H1 (cell line): ENCODE measurements around the gene R3HCC1L. TPM values are rescaled to one million over a fixed set of nuclear protein-coding genes. Genes with fewer than 3 reads are reported as not detected.

Source experiments
- CTCF ChIA-PET: fragments of 300-600 bp; sonication (Branson Sonifier 250); formaldehyde crosslinking; loops from one replicate; lab custom pipeline; 2021; ENCODE audit not compliant: partially characterized antibody; lab: Charles Lee
- POLR2A ChIA-PET: fragments of 300-600 bp; sonication (Branson Sonifier 250); formaldehyde crosslinking; loops from one replicate; lab custom pipeline; 2021; ENCODE audit warnings: inconsistent platforms; ENCODE audit not compliant: partially characterized antibody; lab: Charles Lee
- DNase-seq, 2 experiments: peaks; one replicate each; pipeline versions ENCODE4 v3.0.0 to v3.0.0-alpha.2; 2010 to 2022; ENCODE audit warnings: low spot score in 2 of 2, low read depth in 1 of 2, mixed read lengths in 1 of 2
- FAIRE-seq: peaks from 2 replicates; lab custom pipeline; 2011; peaks lifted over from hg19 to GRCh38; lab: Jason Lieb, UNC
- H2AFZ ChIP-seq: 2 replicates; pipeline ENCODE4 v1.8.1; 2012; ENCODE audit warnings: low read length, inconsistent platforms
- H2AK5ac ChIP-seq: 2 replicates; pipeline ENCODE4 v1.6.1; 2013; ENCODE audit warnings: low read depth, low read length
- H2BK120ac ChIP-seq: replicated peaks from 2 replicates; pipeline ENCODE3; 2013; ENCODE audit warnings: low read depth, low read length, inconsistent platforms
- H2BK12ac ChIP-seq: 2 replicates; pipeline ENCODE4 v1.6.1; 2013; ENCODE audit warnings: low read depth, low read length
- H2BK15ac ChIP-seq: 2 replicates; pipeline ENCODE4 v1.6.1; 2013; ENCODE audit warnings: low read length
- H2BK20ac ChIP-seq: 2 replicates; pipeline ENCODE4 v1.6.1; 2013; ENCODE audit warnings: low read length
- H2BK5ac ChIP-seq: 2 replicates; pipeline ENCODE4 v1.6.1; 2013; ENCODE audit warnings: low read depth, low read length
- H3K14ac ChIP-seq: 2 replicates; pipeline ENCODE4 v1.6.1; 2013; ENCODE audit warnings: inconsistent platforms; ENCODE audit not compliant: insufficient read length
- H3K18ac ChIP-seq: 2 replicates; pipeline ENCODE4 v1.6.1; 2013; ENCODE audit warnings: low read length; ENCODE audit errors: extremely low read depth
- H3K23ac ChIP-seq: 2 replicates; pipeline ENCODE4 v1.6.1; 2013; ENCODE audit warnings: inconsistent platforms; ENCODE audit not compliant: insufficient read length
- H3K23me2 ChIP-seq: 2 replicates; pipeline ENCODE4 v1.6.1; 2013; ENCODE audit warnings: low read depth, low read length
- H3K27ac ChIP-seq: 2 replicates; pipeline ENCODE4 v1.6.1; 2011; ENCODE audit warnings: low read depth, low read length, inconsistent platforms
- H3K27me3 ChIP-seq, 4 experiments: replicated peaks in 1 of 4; 1 replicate in 1 of 4; 2 replicates in 3 of 4; pipeline versions ENCODE4 v1.6.1 to v1.8.1; 2011 to 2013; ENCODE audit warnings: low read length in 3 of 4, mild to moderate bottlenecking in 3 of 4, inconsistent platforms in 2 of 4, mixed read lengths in 2 of 4, moderate library complexity in 1 of 4; ENCODE audit not compliant: control insufficient read depth in 3 of 4, insufficient read depth in 3 of 4; ENCODE audit errors: extremely low read depth in 1 of 4
- H3K36me3 ChIP-seq, 4 experiments: 2 replicates each; pipeline versions ENCODE4 v1.6.1 to v1.8.1; 2011 to 2013; ENCODE audit warnings: mild to moderate bottlenecking in 4 of 4, low read length in 3 of 4, moderate library complexity in 2 of 4, control low read depth in 1 of 4, inconsistent platforms in 1 of 4; ENCODE audit not compliant: insufficient read depth in 4 of 4, control insufficient read depth in 2 of 4
- H3K4ac ChIP-seq: replicated peaks from 2 replicates; pipeline ENCODE3; 2013; ENCODE audit warnings: low read length, low read depth, mixed read lengths, inconsistent platforms; ENCODE audit not compliant: insufficient read length
- H3K4me1 ChIP-seq, 4 experiments: replicated peaks in 1 of 4; 1 replicate in 1 of 4; 2 replicates in 3 of 4; pipeline versions ENCODE4 v1.6.1 to v1.8.1; 2011 to 2013; ENCODE audit warnings: low read length in 3 of 4, inconsistent platforms in 2 of 4, mixed read lengths in 1 of 4; ENCODE audit not compliant: insufficient read depth in 4 of 4, control insufficient read depth in 3 of 4
- H3K4me2 ChIP-seq, 2 experiments: 2 replicates each; pipeline versions ENCODE4 v1.6.1 to v1.8.1; 2011 to 2013; ENCODE audit warnings: low read depth in 2 of 2, low read length in 2 of 2, control low read depth in 1 of 2, inconsistent platforms in 1 of 2, mild to moderate bottlenecking in 1 of 2; ENCODE audit not compliant: insufficient read depth in 1 of 2
- H3K4me3 ChIP-seq, 4 experiments: fragments of 200-600, 300-600 bp in 1 of 4; sonication (generic), shearing (Covaris generic), sonication (Bioruptor Twin) in 1 of 4; 2 replicates each; pipeline versions ENCODE4 v1.5.1 to v1.8.1; 2011 to 2016; ENCODE audit warnings: low read length in 4 of 4, low read depth in 3 of 4, control low read depth in 2 of 4, inconsistent platforms in 2 of 4, mild to moderate bottlenecking in 2 of 4, mixed read lengths in 1 of 4, moderate library complexity in 1 of 4; ENCODE audit not compliant: insufficient read depth in 2 of 4; ENCODE audit errors: extremely low read depth in 1 of 4
- H3K56ac ChIP-seq: replicated peaks from 2 replicates; pipeline ENCODE3; 2013; ENCODE audit warnings: low read depth, mild to moderate bottlenecking, mixed read lengths, low read length, inconsistent platforms; ENCODE audit not compliant: insufficient read length
- H3K79me1 ChIP-seq: 2 replicates; pipeline ENCODE4 v1.6.1; 2013; ENCODE audit warnings: low read depth, low read length, control low read depth
- H3K79me2 ChIP-seq, 2 experiments: 2 replicates each; pipeline versions ENCODE4 v1.6.1 to v1.8.1; 2012 to 2013; ENCODE audit warnings: low read length in 2 of 2, mild to moderate bottlenecking in 2 of 2, inconsistent platforms in 1 of 2; ENCODE audit not compliant: insufficient read depth in 2 of 2, control insufficient read depth in 1 of 2
- H3K9ac ChIP-seq, 4 experiments: replicated peaks in 1 of 4; 1 replicate in 1 of 4; 2 replicates in 3 of 4; pipeline versions ENCODE4 v1.6.1 to v1.8.1; 2011 to 2013; ENCODE audit warnings: low read depth in 3 of 4, low read length in 3 of 4, control low read depth in 2 of 4, mild to moderate bottlenecking in 2 of 4, moderate library complexity in 2 of 4, inconsistent platforms in 1 of 4; ENCODE audit errors: extremely low read depth in 1 of 4
- H3K9me3 ChIP-seq, 2 experiments: 2 replicates each; pipeline versions ENCODE4 v1.6.1 to v1.8.1; 2012 to 2013; ENCODE audit warnings: mild to moderate bottlenecking in 2 of 2, moderate library complexity in 2 of 2, control low read depth in 1 of 2, inconsistent platforms in 1 of 2, low read depth in 1 of 2, low read length in 1 of 2, mixed read lengths in 1 of 2; ENCODE audit not compliant: insufficient read depth in 2 of 2
- H4K20me1 ChIP-seq, 2 experiments: replicated peaks in 1 of 2; 2 replicates each; pipeline versions ENCODE3 to v1.8.1; 2011 to 2013; ENCODE audit warnings: inconsistent platforms in 2 of 2, low read length in 2 of 2, mild to moderate bottlenecking in 1 of 2; ENCODE audit not compliant: insufficient read depth in 2 of 2, control insufficient read depth in 1 of 2
- H4K5ac ChIP-seq: 2 replicates; pipeline ENCODE4 v1.6.1; 2013; ENCODE audit warnings: low read length, low read depth, mixed read lengths, inconsistent platforms; ENCODE audit not compliant: insufficient read length
- H4K8ac ChIP-seq: 2 replicates; pipeline ENCODE4 v1.8.0; 2013; ENCODE audit warnings: mild to moderate bottlenecking, moderate library complexity, low read length, inconsistent platforms; ENCODE audit not compliant: insufficient read depth; ENCODE audit errors: extremely low read depth
- H4K91ac ChIP-seq: replicated peaks from 2 replicates; pipeline ENCODE3; 2013; ENCODE audit warnings: low read length, mixed read lengths, inconsistent platforms; ENCODE audit not compliant: insufficient read length
- BACH1 ChIP-seq: IDR thresholded peaks from 2 replicates; pipeline ENCODE4 v1.6.1; 2012; ENCODE audit warnings: low read length, improper control_type of control experiment
- CHD1 ChIP-seq: IDR thresholded peaks from 2 replicates; pipeline ENCODE4 v1.6.1; 2012; ENCODE audit warnings: low read depth, low read length, improper control_type of control experiment
- FOSL1 ChIP-seq: IDR thresholded peaks from 2 replicates; pipeline ENCODE4 v1.6.1; 2011; ENCODE audit warnings: mild to moderate bottlenecking, low read depth, low read length, moderate library complexity; ENCODE audit not compliant: insufficient read depth
- GABPA ChIP-seq: IDR thresholded peaks from 2 replicates; pipeline ENCODE4 v1.6.1; 2011; ENCODE audit warnings: mild to moderate bottlenecking, low read length, moderate library complexity, borderline replicate concordance; ENCODE audit not compliant: insufficient read depth
- HDAC6 ChIP-seq: IDR thresholded peaks from one replicate; pipeline ENCODE4 v1.7.1; 2012; ENCODE audit warnings: low read depth, mild to moderate bottlenecking, inconsistent platforms, low read length, moderate library complexity
- KDM1A ChIP-seq: fragments of 200-600, 300-600 bp; sonication (generic); IDR thresholded peaks from 2 replicates; pipeline ENCODE4 v1.7.1; 2016; ENCODE audit warnings: mild to moderate bottlenecking, low read length, borderline replicate concordance
- KDM4A ChIP-seq: IDR thresholded peaks from one replicate; pipeline ENCODE4 v1.7.1; 2012; ENCODE audit warnings: low read depth, mild to moderate bottlenecking, moderate library complexity, low read length, inconsistent platforms; ENCODE audit not compliant: severe bottlenecking
- PHF8 ChIP-seq: fragments of 200-600 bp; sonication (generic); conservative IDR thresholded peaks from 2 replicates; pipeline ENCODE4 v1.7.1; 2012; ENCODE audit warnings: low read depth, mild to moderate bottlenecking, inconsistent platforms, low read length, moderate library complexity
- RNF2 ChIP-seq: fragments of 200-900, 300-1000 bp; sonication (generic); IDR thresholded peaks from 2 replicates; pipeline ENCODE4 v1.7.1; 2016; ENCODE audit warnings: borderline replicate concordance, low read depth, mild to moderate bottlenecking, antibody characterized with exemption, low read length; ENCODE audit not compliant: poor library complexity, severe bottlenecking; ENCODE audit errors: missing control alignments
- SIN3A ChIP-seq, 2 experiments: IDR thresholded peaks in 1 of 2; conservative IDR thresholded peaks in 1 of 2; 2 replicates each; pipeline ENCODE4 v1.6.1; 2011 to 2012; ENCODE audit warnings: low read length in 2 of 2, improper control_type of control experiment in 1 of 2, low read depth in 1 of 2, mild to moderate bottlenecking in 1 of 2
- ZNF274 ChIP-seq: IDR thresholded peaks from 2 replicates; pipeline ENCODE4 v1.7.0; 2012; ENCODE audit warnings: low read length, borderline replicate concordance; ENCODE audit errors: extremely low read depth
- WGBS, 2 experiments: shearing (Covaris generic) in 1 of 2; methylation state at CpG; one replicate each; pipeline versions ENCODE4 v1.1.6 to v1.1.7; 2013 to 2015; ENCODE audit warnings: low lambda C conversion rate in 2 of 2, mixed read lengths in 2 of 2, inconsistent platforms in 1 of 2, low coverage in 1 of 2, missing lambda C conversion rate in 1 of 2; ENCODE audit not compliant: insufficient replicate concordance in 2 of 2, insufficient coverage in 1 of 2, insufficient read length in 1 of 2; ENCODE audit errors: extremely low coverage in 1 of 2, missing lambda C conversion rate in 1 of 2; 5-methylcytosine and 5-hydroxymethylcytosine counted together
- polyA plus RNA-seq, 7 experiments: library from polyadenylated mRNA; depleted of rRNA in 3 of 7; stranded (reverse) in 5 of 7; unstranded in 2 of 7; fragments of >200 nt in 5 of 7; fragments of 200-250 nt in 2 of 7; gene quantifications; 1 replicate in 5 of 7; 2 replicates in 1 of 7; 4 replicates in 1 of 7; pipeline versions ENCODE4 v1.2.1 to v1.2.3, GENCODE V29; 2011 to 2013; ENCODE audit warnings: missing spikeins in 2 of 7, mixed read lengths in 2 of 7
- total RNA-seq: library from RNA; stranded (reverse); fragmentation: NEBNext Ultra II Directional; extraction: Animal tissue kit (Norgen Biotek cat#: 25700); gene quantifications from 2 replicates; pipeline ENCODE4 v1.2.1, GENCODE V29; 2021

The R3HCC1L gene
- total and polyA plus RNA-seq, 2 of the 8 experiments (the other 6 are each of a cell fraction or from before 2014, with no cell fraction given), result 6.9 to 13.9 TPM

- H4K91ac ChIP-seq, result no peak overlapping the region
- no peaks in the 10 kb centered on the region for H3K27me3 ChIP-seq
- no peak overlapping the region for H2AFZ ChIP-seq
- H3K79me2 ChIP-seq, result peaks cover 0 to 3% of the 10 kb centered on the region in 2 experiments; a peak in 2 of 4 replicates
- no peak overlapping the region for H2BK120ac ChIP-seq
- H3K23me2 ChIP-seq, result no peaks in the 10 kb centered on the region
- no peak overlapping the region for H2BK15ac ChIP-seq
- H4K5ac ChIP-seq, result no peak overlapping the region
- H3K14ac ChIP-seq, result no peak overlapping the region
- no peak overlapping the region for H3K18ac ChIP-seq
- no peak overlapping the region for H3K9ac ChIP-seq
- WGBS, 2 experiments, result 72% methylated on average over 2 of the region's 2 CpGs; no CpG with 5 or more reads in 1 of the 2 experiments
- ChIA-PET CTCF (interaction anchor here (0.6 to 7.8 kb wide), 6 partner anchors 76 to 165 kb away, joined by 3 to 68 read pairs (median 4); no protein-coding TSS in a partner anchor), POLR2A (no interaction called here)
- FAIRE-seq (no peak), DNase-seq (no peak)
- H2AK5ac ChIP-seq, result no peak overlapping the region
- no peak overlapping the region for H2BK12ac ChIP-seq
- no peak overlapping the region for H3K56ac ChIP-seq
- H2BK20ac ChIP-seq, result no peak overlapping the region
- H3K4ac ChIP-seq, result no peak overlapping the region
- H3K4me3 ChIP-seq, result no peak overlapping the region
- H3K9me3 ChIP-seq, result no peaks in the 10 kb centered on the region
- H2BK5ac ChIP-seq, result no peak overlapping the region
- no peak overlapping the region for H3K23ac ChIP-seq
- peaks cover 0 to 7% (median 1%) of the 10 kb centered on the region in 4 experiments; a peak in 2 of 8 replicates for H3K36me3 ChIP-seq
- no peaks in the 10 kb centered on the region; the same call in 1 of the 2 replicates for H3K79me1 ChIP-seq
- H3K4me1 ChIP-seq, result peaks cover 0 to 3% (median 1%) of the 10 kb centered on the region in 4 experiments; a peak in 4 of 7 replicates
- no peak overlapping the region for H4K8ac ChIP-seq
- peaks cover 0 to 2% of the 10 kb centered on the region in 2 experiments for H4K20me1 ChIP-seq
- H3K27ac ChIP-seq, result no peak overlapping the region
- no peak overlapping the region for H3K4me2 ChIP-seq
- TF ChIP-seq PHF8 (no peak), SIN3A (conservative IDR thresholded peaks at IDR 0.05 in 1 of 2, IDR thresholded peaks at IDR 0.05 in 1 of 2; ENCODE audit: low read depth in 1 of 2, low read length in 2 of 2) (no peak), GABPA (no peak), FOSL1 (no peak), KDM4A (no peak), KDM1A (no peak), BACH1 (no peak), RNF2 (no peak), CHD1 (no peak), ZNF274 (no peak), HDAC6 (no peak)
Observed at GRCh38 chr10:98167191-98167590, 32.7 kb downstream of the R3HCC1L start.
